Thyroid gland (tissue), 4 donors: Measurements from ENCODE around the gene LRRC4C.

ENCODE experiments used
- POLR2A ChIP-seq, 2 donors: fragments of 450-650 bp; IDR thresholded peaks; one replicate each; pipeline ENCODE4 v1.6.1; 2017; ENCODE audit warnings: antibody characterized with exemption in 2 of 2, mild to moderate bottlenecking in 2 of 2, moderate library complexity in 1 of 2
- TF ChIP-seq, protein P1 (sequence below), 6 experiments: fragments of 200-600 bp in 3 of 6; fragments of 450-650 bp in 3 of 6; sonication (generic) in 3 of 6; IDR thresholded peaks; one replicate each; pipeline ENCODE4 v1.5.1; 2016 to 2019; ENCODE audit warnings: antibody characterized with exemption in 6 of 6, mild to moderate bottlenecking in 2 of 6, inconsistent platforms in 1 of 6, moderate library complexity in 1 of 6

GRCh38 chr11:40188848-40189247 lies 1270.6 kb downstream of the LRRC4C start:
- TF ChIP-seq, protein P1, sequence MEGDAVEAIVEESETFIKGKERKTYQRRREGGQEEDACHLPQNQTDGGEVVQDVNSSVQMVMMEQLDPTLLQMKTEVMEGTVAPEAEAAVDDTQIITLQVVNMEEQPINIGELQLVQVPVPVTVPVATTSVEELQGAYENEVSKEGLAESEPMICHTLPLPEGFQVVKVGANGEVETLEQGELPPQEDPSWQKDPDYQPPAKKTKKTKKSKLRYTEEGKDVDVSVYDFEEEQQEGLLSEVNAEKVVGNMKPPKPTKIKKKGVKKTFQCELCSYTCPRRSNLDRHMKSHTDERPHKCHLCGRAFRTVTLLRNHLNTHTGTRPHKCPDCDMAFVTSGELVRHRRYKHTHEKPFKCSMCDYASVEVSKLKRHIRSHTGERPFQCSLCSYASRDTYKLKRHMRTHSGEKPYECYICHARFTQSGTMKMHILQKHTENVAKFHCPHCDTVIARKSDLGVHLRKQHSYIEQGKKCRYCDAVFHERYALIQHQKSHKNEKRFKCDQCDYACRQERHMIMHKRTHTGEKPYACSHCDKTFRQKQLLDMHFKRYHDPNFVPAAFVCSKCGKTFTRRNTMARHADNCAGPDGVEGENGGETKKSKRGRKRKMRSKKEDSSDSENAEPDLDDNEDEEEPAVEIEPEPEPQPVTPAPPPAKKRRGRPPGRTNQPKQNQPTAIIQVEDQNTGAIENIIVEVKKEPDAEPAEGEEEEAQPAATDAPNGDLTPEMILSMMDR (IDR thresholded peaks at IDR 0.05): no peak
- no peak for TF ChIP-seq POLR2A (IDR thresholded peaks at IDR 0.05)
